Breast epithelium (tissue), 3 donors: ENCODE measurements around the gene FASN.

Source experiments
- CTCF ChIP-seq, 3 donors: fragments of 450-650 bp; IDR thresholded peaks; one replicate each; pipeline ENCODE4 v1.5.1; 2016 to 2017; ENCODE audit warnings: antibody characterized with exemption in 3 of 3, mild to moderate bottlenecking in 3 of 3, moderate library complexity in 3 of 3
- POLR2A ChIP-seq: fragments of 450-650 bp; IDR thresholded peaks from one replicate; pipeline ENCODE4 v1.6.1; 2016; ENCODE audit warnings: antibody characterized with exemption, mild to moderate bottlenecking, moderate library complexity
- POLR2AphosphoS5 ChIP-seq, 3 donors: sonication (generic); formaldehyde crosslinking; IDR thresholded peaks; one replicate each; pipeline ENCODE4 v1.6.1; 2017; ENCODE audit warnings: antibody characterized with exemption in 3 of 3

- no peak for TF ChIP-seq POLR2A
- no peak for TF ChIP-seq POLR2AphosphoS5 (IDR thresholded peaks at IDR 0.05)
- no peak for TF ChIP-seq CTCF (IDR thresholded peaks at IDR 0.05)
These were observed 55.4 kb downstream of the FASN start for GRCh38 chr17:82042649-82043048.
